IPS-18a (cell line): ENCODE measurements around the gene INSYN2B.

ENCODE experiments used
- H3K27ac ChIP-seq: one replicate; pipeline ENCODE4 v1.5.1; 2013; ENCODE audit warnings: low read length
- H3K27me3 ChIP-seq: one replicate; pipeline ENCODE4 v1.6.1; 2013; ENCODE audit warnings: mild to moderate bottlenecking, low read length; ENCODE audit not compliant: control insufficient read depth, insufficient read depth
- H3K36me3 ChIP-seq: one replicate; pipeline ENCODE4 v1.6.1; 2013; ENCODE audit warnings: low read depth, low read length; ENCODE audit not compliant: control insufficient read depth
- H3K4me1 ChIP-seq: one replicate; pipeline ENCODE4 v1.6.1; 2013; ENCODE audit warnings: low read depth, low read length; ENCODE audit not compliant: control insufficient read depth
- H3K4me3 ChIP-seq: one replicate; pipeline ENCODE4 v1.5.1; 2013; ENCODE audit warnings: low read length
- H3K9ac ChIP-seq: one replicate; pipeline ENCODE4 v1.6.1; 2013; ENCODE audit warnings: mild to moderate bottlenecking, low read length, moderate library complexity
- H3K9me3 ChIP-seq: one replicate; pipeline ENCODE4 v1.6.1; 2013; ENCODE audit warnings: low read depth, low read length; ENCODE audit not compliant: control insufficient read depth

Gene INSYN2B

GRCh38 chr5:169923988-169924387 lies 56.3 kb downstream of the INSYN2B start:
- Histone ChIP-seq H3K27me3 (no peaks in the 10 kb centered on the region), H3K4me1 (no peaks in the 10 kb centered on the region), H3K4me3 (no peak overlapping the region), H3K9ac (no peak overlapping the region), H3K36me3 (no peaks in the 10 kb centered on the region), H3K27ac (no peak overlapping the region), H3K9me3 (no peaks in the 10 kb centered on the region)

GRCh38 chr5:169922474-169922873 lies 57.8 kb downstream of the INSYN2B start:
- Histone ChIP-seq H3K4me3 (no peak overlapping the region), H3K36me3 (no peaks in the 10 kb centered on the region), H3K9me3 (no peaks in the 10 kb centered on the region), H3K4me1 (no peaks in the 10 kb centered on the region), H3K27ac (no peak overlapping the region), H3K27me3 (no peaks in the 10 kb centered on the region), H3K9ac (no peak overlapping the region)

GRCh38 chr5:169921949-169922348 lies 58.3 kb downstream of the INSYN2B start:
- no peak overlapping the region for H3K27ac ChIP-seq

GRCh38 chr5:169921384-169921783 lies 58.9 kb downstream of the INSYN2B start:
- Histone ChIP-seq H3K36me3 (no peaks in the 10 kb centered on the region), H3K9ac (no peak overlapping the region), H3K27me3 (no peaks in the 10 kb centered on the region), H3K27ac (no peak overlapping the region), H3K9me3 (no peaks in the 10 kb centered on the region), H3K4me1 (no peaks in the 10 kb centered on the region), H3K4me3 (no peak overlapping the region)

More at GRCh38 chr5:169921949-169922348, 58.3 kb downstream of the INSYN2B start:
- Histone ChIP-seq H3K27me3 (no peaks in the 10 kb centered on the region), H3K36me3 (no peaks in the 10 kb centered on the region), H3K4me1 (no peaks in the 10 kb centered on the region), H3K9ac (no peak overlapping the region), H3K9me3 (no peaks in the 10 kb centered on the region), H3K4me3 (no peak overlapping the region)

GRCh38 chr5:169920474-169920873 lies 59.8 kb downstream of the INSYN2B start:
- H3K4me1 ChIP-seq: no peaks in the 10 kb centered on the region
- no peak overlapping the region for H3K27ac ChIP-seq
- H3K36me3 ChIP-seq: no peaks in the 10 kb centered on the region
- no peaks in the 10 kb centered on the region for H3K27me3 ChIP-seq
- H3K9me3 ChIP-seq: no peaks in the 10 kb centered on the region
- H3K9ac ChIP-seq: no peak overlapping the region
- H3K4me3 ChIP-seq: no peak overlapping the region

- H3K27me3 ChIP-seq: no peaks in the 10 kb centered on the region
- H3K9ac ChIP-seq: no peak overlapping the region
- H3K36me3 ChIP-seq: no peaks in the 10 kb centered on the region
- H3K4me3 ChIP-seq: no peak overlapping the region
- H3K27ac ChIP-seq: no peak overlapping the region
- no peaks in the 10 kb centered on the region for H3K9me3 ChIP-seq
- no peaks in the 10 kb centered on the region for H3K4me1 ChIP-seq
Measured at GRCh38 chr5:169918228-169918627, 62.1 kb downstream of the INSYN2B start.

- Histone ChIP-seq H3K36me3 (no peaks in the 10 kb centered on the region), H3K9me3 (no peaks in the 10 kb centered on the region), H3K27me3 (no peaks in the 10 kb centered on the region), H3K27ac (no peak overlapping the region), H3K4me3 (no peak overlapping the region), H3K4me1 (no peaks in the 10 kb centered on the region), H3K9ac (no peak overlapping the region)
Measured at GRCh38 chr5:169917500-169917899, 62.8 kb downstream of the INSYN2B start.

GRCh38 chr5:169914766-169915165 lies 65.5 kb downstream of the INSYN2B start:
- Histone ChIP-seq H3K9me3 (no peaks in the 10 kb centered on the region), H3K36me3 (no peaks in the 10 kb centered on the region), H3K27ac (no peak overlapping the region), H3K9ac (no peak overlapping the region), H3K4me1 (no peaks in the 10 kb centered on the region), H3K27me3 (no peaks in the 10 kb centered on the region), H3K4me3 (no peak overlapping the region)

- H3K4me3 ChIP-seq: no peak overlapping the region
- H3K9me3 ChIP-seq: no peaks in the 10 kb centered on the region
- no peaks in the 10 kb centered on the region for H3K27me3 ChIP-seq
- no peak overlapping the region for H3K9ac ChIP-seq
- no peak overlapping the region for H3K27ac ChIP-seq
- no peaks in the 10 kb centered on the region for H3K36me3 ChIP-seq
- no peaks in the 10 kb centered on the region for H3K4me1 ChIP-seq
Measured at GRCh38 chr5:169913479-169913878, 66.8 kb downstream of the INSYN2B start.

GRCh38 chr5:169911448-169912212 lies 68.7 kb downstream of the INSYN2B start:
- Histone ChIP-seq H3K36me3 (no peaks in the 10 kb centered on the region), H3K9me3 (no peaks in the 10 kb centered on the region), H3K4me1 (no peaks in the 10 kb centered on the region), H3K27ac (no peak overlapping the region), H3K4me3 (no peak overlapping the region), H3K27me3 (no peaks in the 10 kb centered on the region), H3K9ac (no peak overlapping the region)

GRCh38 chr5:169910393-169910792 lies 69.9 kb downstream of the INSYN2B start:
- H3K4me3 ChIP-seq: no peak overlapping the region
- H3K9me3 ChIP-seq: no peaks in the 10 kb centered on the region
- H3K4me1 ChIP-seq: no peaks in the 10 kb centered on the region
- H3K9ac ChIP-seq: no peak overlapping the region
- H3K27me3 ChIP-seq: no peaks in the 10 kb centered on the region
- H3K36me3 ChIP-seq: no peaks in the 10 kb centered on the region
- no peak overlapping the region for H3K27ac ChIP-seq

GRCh38 chr5:169909945-169910344 lies 70.3 kb downstream of the INSYN2B start:
- Histone ChIP-seq H3K27me3 (no peaks in the 10 kb centered on the region), H3K9ac (no peak overlapping the region), H3K36me3 (no peaks in the 10 kb centered on the region), H3K27ac (no peak overlapping the region), H3K4me3 (no peak overlapping the region), H3K9me3 (no peaks in the 10 kb centered on the region), H3K4me1 (no peaks in the 10 kb centered on the region)
